ENCODE results near the gene KLHDC8A.

KLHDC8A gene

GRCh38 chr1:205344066-205344928 is 12.4 kb downstream of the KLHDC8A start:
- DNase-seq (ENCODE audit: low read depth in 2 of 2) = peak in 1 of 2 donors; percentile 17

DNA sequence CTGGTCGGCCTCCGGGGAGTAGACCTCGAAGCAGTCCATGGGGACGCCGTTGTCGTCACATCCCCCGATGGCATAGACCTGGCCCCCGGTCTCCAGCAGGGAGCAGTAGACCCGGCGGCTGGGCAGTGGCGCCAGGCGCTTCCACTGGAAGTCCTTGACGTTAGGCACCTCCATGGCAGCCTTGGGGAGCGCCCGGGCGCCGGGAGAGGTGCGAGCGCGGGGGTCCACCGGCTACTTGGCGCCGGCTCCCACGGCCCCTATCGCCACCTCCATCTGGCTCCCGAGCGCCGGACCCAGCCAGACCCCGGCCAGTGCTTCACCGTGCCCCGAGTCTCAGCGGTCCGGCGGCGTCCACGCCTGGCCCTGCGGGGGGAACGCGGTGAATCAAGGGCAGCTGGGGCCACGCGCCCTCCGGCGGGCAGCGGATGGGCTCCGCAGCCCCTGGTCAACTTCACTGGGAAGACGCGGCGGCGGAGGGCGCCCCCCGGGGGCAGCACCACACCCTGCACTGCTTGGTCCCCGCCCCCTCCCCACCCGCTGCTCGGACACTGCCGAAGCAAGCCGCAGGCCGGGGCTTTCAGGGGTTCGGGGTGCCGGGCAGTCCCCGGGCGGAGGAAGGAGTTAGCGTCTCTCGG is 13.2 kb downstream of the KLHDC8A start:
- no peak for DNase-seq (ENCODE audit: low read depth in 2 of 2)

GRCh38 chr1:205342986-205343385 is 13.7 kb downstream of the KLHDC8A start:
- no peak for DNase-seq (ENCODE audit: low read depth in 2 of 2)

DNA sequence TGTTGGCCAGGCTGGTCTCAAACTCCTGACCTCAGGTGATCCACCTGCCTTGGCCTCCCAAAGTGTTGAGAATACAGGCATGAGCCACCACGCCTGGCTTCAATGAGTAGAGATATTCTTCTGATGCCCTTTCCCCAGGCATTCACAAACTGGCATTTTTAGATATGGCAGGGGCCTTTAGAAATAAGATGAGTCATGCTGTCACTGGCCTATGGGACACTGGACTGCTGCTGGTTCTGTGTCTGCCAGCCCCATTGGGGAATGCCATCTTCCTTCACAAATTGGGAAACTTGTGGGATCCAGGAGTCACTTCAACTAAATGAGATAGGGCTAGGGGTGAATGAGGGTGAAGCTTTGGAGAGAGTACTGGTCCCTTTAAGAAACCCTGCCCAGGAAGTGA is 16.0 kb downstream of the KLHDC8A start:
- no peak for DNase-seq (ENCODE audit: low read depth in 2 of 2)

DNA sequence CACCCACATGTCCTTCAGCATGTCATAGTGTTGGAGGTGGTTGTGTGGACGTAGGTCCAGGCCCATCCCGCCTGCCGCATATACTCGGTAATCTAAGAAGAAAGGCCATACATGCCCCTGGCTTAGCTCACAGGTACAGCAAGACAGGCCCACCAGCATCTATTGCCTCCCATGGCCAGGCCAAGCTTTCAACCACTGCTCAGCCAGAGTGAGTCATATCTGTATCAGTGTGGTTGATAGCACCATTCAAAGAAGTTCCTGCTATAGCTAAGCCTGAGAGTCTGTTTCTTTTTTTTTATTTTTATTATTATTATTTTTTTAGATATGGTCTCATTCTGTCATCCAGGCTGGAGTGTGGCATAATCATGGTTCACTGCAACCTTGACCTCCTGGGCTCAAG is 17.0 kb downstream of the KLHDC8A start:
- DNase-seq (ENCODE audit: low read depth in 2 of 2) = no peak

- DNase-seq (ENCODE audit: low read depth in 2 of 2) = no peak
Measured at GRCh38 chr1:205339197-205339702, 17.5 kb downstream of the KLHDC8A start.

- DNase-seq (ENCODE audit: low read depth in 2 of 2) = no peak
Measured at GRCh38 chr1:205338011-205338410, 18.7 kb downstream of the KLHDC8A start.

- no peak for DNase-seq (ENCODE audit: low read depth in 2 of 2)
Measured at GRCh38 chr1:205337481-205337880, 19.2 kb downstream of the KLHDC8A start.

DNA sequence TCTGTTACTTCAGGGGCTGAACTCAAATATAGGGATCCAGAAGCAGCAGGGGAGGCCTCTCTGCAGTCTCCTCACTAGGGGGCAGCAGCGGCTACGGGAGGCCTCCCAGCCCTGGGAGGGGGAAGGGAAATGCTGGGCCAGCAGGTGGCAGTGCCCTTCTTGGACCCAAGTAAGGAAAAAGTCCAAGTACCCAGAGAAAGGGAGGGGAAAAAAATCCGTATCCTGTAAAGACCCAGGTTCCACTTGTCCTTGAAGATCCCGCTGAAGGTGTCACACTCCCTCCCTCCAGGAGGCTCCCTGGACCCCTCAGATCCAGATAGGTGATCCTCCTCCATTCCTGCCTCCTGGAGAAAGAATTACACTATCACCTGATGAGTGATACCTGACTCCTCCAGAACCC is 21.0 kb downstream of the KLHDC8A start:
- DNase-seq (ENCODE audit: low read depth in 2 of 2) = peak; percentile 50 to 60

GRCh38 chr1:205332015-205332791 is 24.5 kb downstream of the KLHDC8A start:
- DNase-seq (ENCODE audit: low read depth in 2 of 2) = no peak

- DNase-seq (ENCODE audit: low read depth in 2 of 2) = no peak
Measured at GRCh38 chr1:205330150-205330549, 26.6 kb downstream of the KLHDC8A start.

- no peak for DNase-seq (ENCODE audit: low read depth in 2 of 2)
Measured at GRCh38 chr1:205329719-205330118, 27.0 kb downstream of the KLHDC8A start.

DNA sequence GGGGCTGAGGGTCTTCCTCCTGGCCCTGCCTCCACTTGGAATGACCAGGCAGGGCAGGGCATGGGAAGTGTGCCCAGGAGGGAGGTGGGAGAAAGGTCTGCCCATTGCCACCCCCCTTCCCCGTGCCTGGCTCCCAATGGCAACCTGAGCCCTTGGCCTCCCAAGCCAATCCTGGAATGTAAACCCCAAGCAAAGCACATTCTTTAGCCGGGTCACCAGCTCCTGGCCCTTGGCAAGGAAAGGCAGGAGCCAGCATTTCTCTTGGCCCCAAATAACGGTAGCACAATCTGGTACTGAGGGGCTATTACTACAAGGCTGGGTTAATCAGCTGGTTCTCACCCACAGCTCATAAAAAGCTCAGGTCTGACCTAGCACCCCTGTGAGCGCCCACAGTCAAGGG is 28.2 kb downstream of the KLHDC8A start:
- no peak for DNase-seq (ENCODE audit: low read depth in 2 of 2)

GRCh38 chr1:205326812-205327466 is 29.8 kb downstream of the KLHDC8A start:
- DNase-seq (ENCODE audit: low read depth in 2 of 2) = no peak

DNA sequence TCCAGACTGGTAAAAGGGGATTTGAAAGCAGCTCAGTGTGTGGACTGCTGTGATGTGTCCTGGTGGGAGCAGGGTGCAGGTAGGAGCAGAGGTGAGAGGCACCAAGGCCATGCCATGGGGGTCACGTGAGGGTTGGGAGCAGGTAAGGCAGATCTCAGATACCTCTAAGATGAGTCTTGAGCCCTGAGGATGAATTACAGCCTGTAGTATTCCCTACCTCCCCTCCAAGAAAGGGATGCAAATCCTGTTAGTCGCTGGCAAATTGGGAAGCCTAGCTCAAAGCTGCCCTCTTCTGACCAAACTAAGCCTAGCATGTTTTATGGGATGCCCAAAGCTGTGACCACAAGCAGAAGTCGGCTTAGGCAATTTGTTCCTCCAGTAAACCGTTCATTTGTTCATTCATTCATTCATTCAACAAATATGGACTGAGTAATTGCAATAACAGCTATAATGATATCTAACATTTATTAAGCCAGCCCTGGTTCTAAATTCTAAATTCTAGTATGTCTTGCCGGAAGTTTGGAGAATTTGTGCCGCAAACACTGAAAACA is 31.3 kb downstream of the KLHDC8A start:
- DNase-seq (ENCODE audit: low read depth in 2 of 2) = peak in 1 of 2 donors; percentile 21

GRCh38 chr1:205324781-205325180 is 31.9 kb downstream of the KLHDC8A start:
- no peak for DNase-seq (ENCODE audit: low read depth in 2 of 2)

- DNase-seq (ENCODE audit: low read depth in 2 of 2) = no peak
Measured at GRCh38 chr1:205323794-205324193, 32.9 kb downstream of the KLHDC8A start.

DNA sequence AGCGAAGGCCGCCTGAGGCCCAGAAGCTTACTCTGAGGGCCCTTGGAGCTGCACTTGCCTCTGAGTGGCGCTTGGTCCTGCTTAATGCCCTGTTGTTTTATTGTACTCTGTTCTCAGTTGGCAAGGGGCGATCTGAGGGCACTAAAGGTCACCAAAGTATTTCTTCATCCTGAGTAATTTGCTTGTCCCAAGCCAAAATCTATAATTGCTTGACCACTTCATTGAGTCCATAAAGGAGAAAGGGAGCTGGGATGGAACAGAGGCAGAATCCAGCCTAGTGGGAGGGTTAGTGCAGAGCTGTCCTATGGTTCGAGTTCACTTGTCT is 34.8 kb downstream of the KLHDC8A start:
- no peak for DNase-seq (ENCODE audit: low read depth in 2 of 2)

- peak; percentile 63 to 69 for DNase-seq (ENCODE audit: low read depth in 2 of 2)
Measured at GRCh38 chr1:205321162-205321958, 35.4 kb downstream of the KLHDC8A start, which contains the start of gene NUAK2. TSS of gene NUAK2 (minus strand) at chr1:205321745. CDS start at chr1:205321628, 117 bp downstream.
